ENCODE measurements around the gene ZNF592.

The ZNF592 gene

DNA sequence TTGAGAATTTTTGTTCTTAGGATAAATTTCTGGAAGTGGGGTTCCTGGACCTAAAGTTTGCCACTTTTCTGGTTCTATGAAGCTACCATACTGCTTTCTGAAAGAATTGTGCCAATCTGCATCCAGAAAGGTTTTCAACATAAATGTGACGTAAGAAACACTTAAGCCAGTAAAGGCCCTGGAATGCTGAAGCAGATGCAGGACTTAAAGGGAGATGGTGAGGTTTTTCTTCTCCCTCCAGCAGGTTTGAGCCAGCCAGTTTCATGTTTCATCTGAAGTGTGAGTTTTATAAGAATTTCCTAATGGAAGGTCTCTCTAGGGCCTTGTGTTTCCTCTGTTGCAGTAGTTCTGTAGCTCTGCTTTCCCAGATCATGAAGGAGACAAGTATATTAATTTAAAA, 33.1 kb downstream of the ZNF592 start:
- Histone ChIP-seq H3K4me1 (ENCODE audit: control insufficient read depth in 1 of 2, insufficient read depth in 2 of 2, low read length in 2 of 2) (peaks cover 0 to 17% of the 10 kb centered on the region in 2 donors), H3K9me3 (ENCODE audit: control insufficient read depth in 1 of 2, low read length in 2 of 2) (no peaks in the 10 kb centered on the region), H3K4me3 (ENCODE audit: low read depth in 1 of 2, low read length in 2 of 2) (no peak overlapping the region), H3K36me3 (ENCODE audit: control insufficient read depth in 1 of 2, insufficient read depth in 2 of 2, low read length in 2 of 2) (peaks cover 26 to 39% of the 10 kb centered on the region in 2 donors), H3K27ac (ENCODE audit: low read length) (no peak overlapping the region), H3K27me3 (ENCODE audit: low read depth, low read length) (no peaks in the 10 kb centered on the region)

DNA sequence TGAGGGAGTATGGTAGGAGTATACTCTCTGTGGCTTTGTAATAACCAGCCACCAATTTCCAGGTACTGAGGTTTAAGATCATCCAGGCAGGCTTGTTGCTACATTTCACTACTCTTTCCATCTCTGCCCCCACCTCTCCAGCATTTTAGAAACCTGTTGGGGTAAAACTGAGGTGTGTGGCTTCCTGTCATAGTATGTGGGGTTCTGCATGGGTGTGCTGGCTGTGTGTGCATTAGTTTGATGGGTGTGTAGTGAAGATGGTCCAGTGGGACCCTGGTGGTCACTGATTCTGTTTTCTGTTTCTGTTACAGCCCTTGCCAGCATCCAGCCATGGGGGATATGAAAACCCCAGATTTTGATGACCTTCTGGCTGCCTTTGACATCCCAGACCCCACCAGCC, 34.0 kb downstream of the ZNF592 start:
- peaks cover 0 to 19% of the 10 kb centered on the region in 2 donors for H3K4me1 ChIP-seq (ENCODE audit: control insufficient read depth in 1 of 2, insufficient read depth in 2 of 2, low read length in 2 of 2)
- no peak overlapping the region for H3K27ac ChIP-seq (ENCODE audit: low read length)
- no peaks in the 10 kb centered on the region for H3K9me3 ChIP-seq (ENCODE audit: control insufficient read depth in 1 of 2, low read length in 2 of 2)
- no peaks in the 10 kb centered on the region for H3K27me3 ChIP-seq (ENCODE audit: low read depth, low read length)
- no peak overlapping the region for H3K4me3 ChIP-seq (ENCODE audit: low read depth in 1 of 2, low read length in 2 of 2)
- H3K36me3 ChIP-seq (ENCODE audit: control insufficient read depth in 1 of 2, insufficient read depth in 2 of 2, low read length in 2 of 2): peaks cover 26 to 39% of the 10 kb centered on the region in 2 donors

DNA sequence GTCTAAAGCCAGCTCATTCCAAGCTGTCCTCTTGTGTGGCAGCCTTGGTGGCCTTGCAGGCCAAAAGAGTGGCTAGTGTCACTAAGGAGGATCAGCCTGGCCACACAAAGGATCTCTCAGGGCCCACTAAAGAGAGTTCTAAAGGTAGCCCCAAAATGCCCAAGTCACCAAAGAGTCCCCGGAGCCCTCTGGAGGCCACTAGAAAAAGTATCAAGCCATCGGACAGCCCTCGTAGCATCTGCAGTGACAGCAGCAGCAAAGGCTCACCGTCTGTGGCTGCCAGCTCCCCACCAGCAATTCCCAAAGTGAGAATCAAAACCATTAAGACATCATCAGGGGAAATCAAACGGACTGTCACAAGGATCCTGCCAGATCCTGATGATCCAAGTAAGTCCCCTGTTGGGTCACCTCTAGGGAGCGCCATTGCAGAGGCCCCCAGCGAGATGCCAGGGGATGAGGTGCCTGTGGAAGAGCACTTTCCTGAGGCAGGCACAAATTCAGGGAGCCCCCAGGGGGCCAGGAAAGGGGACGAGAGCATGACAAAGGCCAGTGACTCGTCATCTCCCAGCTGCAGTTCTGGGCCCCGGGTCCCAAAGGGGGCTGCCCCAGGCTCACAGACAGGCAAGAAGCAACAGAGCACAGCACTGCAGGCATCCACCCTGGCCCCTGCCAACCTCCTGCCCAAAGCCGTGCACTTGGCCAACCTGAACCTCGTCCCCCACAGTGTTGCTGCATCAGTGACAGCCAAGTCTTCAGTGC, 35.3 kb downstream of the ZNF592 start:
- Histone ChIP-seq H3K4me1 (ENCODE audit: control insufficient read depth in 1 of 2, insufficient read depth in 2 of 2, low read length in 2 of 2) (peaks cover 0 to 29% of the 10 kb centered on the region in 2 donors), H3K36me3 (ENCODE audit: control insufficient read depth in 1 of 2, insufficient read depth in 2 of 2, low read length in 2 of 2) (peaks cover 23 to 31% of the 10 kb centered on the region in 2 donors)

DNA sequence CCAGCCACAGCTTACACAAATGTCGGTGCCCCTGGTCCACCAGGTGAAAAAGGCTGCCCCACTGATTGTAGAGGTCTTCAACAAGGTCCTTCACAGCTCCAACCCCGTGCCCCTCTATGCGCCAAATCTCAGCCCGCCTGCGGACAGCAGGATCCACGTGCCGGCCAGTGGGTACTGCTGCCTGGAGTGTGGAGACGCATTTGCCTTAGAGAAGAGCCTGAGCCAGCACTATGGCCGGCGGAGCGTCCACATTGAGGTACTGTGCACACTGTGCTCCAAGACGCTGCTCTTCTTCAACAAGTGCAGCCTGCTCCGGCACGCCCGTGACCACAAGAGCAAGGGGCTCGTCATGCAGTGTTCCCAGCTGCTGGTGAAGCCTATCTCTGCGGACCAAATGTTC, 35.9 kb downstream of the ZNF592 start:
- no peak overlapping the region for H3K4me3 ChIP-seq (ENCODE audit: low read depth in 1 of 2, low read length in 2 of 2)
- no peaks in the 10 kb centered on the region for H3K9me3 ChIP-seq (ENCODE audit: control insufficient read depth in 1 of 2, low read length in 2 of 2)
- H3K27me3 ChIP-seq (ENCODE audit: low read depth, low read length): no peaks in the 10 kb centered on the region
- H3K4me1 ChIP-seq (ENCODE audit: control insufficient read depth in 1 of 2, insufficient read depth in 2 of 2, low read length in 2 of 2): peaks cover 0 to 29% of the 10 kb centered on the region in 2 donors
- H3K27ac ChIP-seq (ENCODE audit: low read length): no peak overlapping the region
- H3K36me3 ChIP-seq (ENCODE audit: control insufficient read depth in 1 of 2, insufficient read depth in 2 of 2, low read length in 2 of 2): peaks cover 23 to 31% of the 10 kb centered on the region in 2 donors

More for the DNA sequence above, 35.3 kb downstream of the ZNF592 start:
- Histone ChIP-seq H3K27ac (ENCODE audit: low read length) (no peak overlapping the region), H3K9me3 (ENCODE audit: control insufficient read depth in 1 of 2, low read length in 2 of 2) (no peaks in the 10 kb centered on the region), H3K4me3 (ENCODE audit: low read depth in 1 of 2, low read length in 2 of 2) (no peak overlapping the region), H3K27me3 (ENCODE audit: low read depth, low read length) (no peaks in the 10 kb centered on the region)

DNA sequence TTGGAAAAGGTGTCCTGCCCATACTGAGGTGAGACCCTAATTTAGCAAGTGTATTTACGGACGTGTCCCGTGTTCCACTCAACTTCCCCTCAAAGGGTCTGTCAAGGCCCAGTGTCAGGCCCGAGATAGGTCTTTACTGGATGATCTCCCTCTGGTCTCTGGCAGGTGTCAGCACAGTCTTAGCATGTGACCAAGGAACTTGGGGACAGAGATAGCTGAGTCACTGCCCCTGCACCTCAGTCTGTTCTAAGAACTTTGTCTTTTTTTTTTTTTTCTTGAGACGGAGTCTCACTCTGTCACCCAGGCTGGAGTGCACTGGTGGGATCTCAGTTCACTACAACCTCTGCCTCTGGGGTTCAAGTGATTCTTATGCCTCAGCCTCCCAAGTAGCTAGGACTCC, 36.7 kb downstream of the ZNF592 start:
- H3K27ac ChIP-seq (ENCODE audit: low read length): no peak overlapping the region
- H3K4me3 ChIP-seq (ENCODE audit: low read depth in 1 of 2, low read length in 2 of 2): no peak overlapping the region
- H3K4me1 ChIP-seq (ENCODE audit: control insufficient read depth in 1 of 2, insufficient read depth in 2 of 2, low read length in 2 of 2): peaks cover 0 to 29% of the 10 kb centered on the region in 2 donors
- no peaks in the 10 kb centered on the region for H3K27me3 ChIP-seq (ENCODE audit: low read depth, low read length)
- H3K9me3 ChIP-seq (ENCODE audit: control insufficient read depth in 1 of 2, low read length in 2 of 2): no peaks in the 10 kb centered on the region
- H3K36me3 ChIP-seq (ENCODE audit: control insufficient read depth in 1 of 2, insufficient read depth in 2 of 2, low read length in 2 of 2): peaks cover 23 to 31% of the 10 kb centered on the region in 2 donors

DNA sequence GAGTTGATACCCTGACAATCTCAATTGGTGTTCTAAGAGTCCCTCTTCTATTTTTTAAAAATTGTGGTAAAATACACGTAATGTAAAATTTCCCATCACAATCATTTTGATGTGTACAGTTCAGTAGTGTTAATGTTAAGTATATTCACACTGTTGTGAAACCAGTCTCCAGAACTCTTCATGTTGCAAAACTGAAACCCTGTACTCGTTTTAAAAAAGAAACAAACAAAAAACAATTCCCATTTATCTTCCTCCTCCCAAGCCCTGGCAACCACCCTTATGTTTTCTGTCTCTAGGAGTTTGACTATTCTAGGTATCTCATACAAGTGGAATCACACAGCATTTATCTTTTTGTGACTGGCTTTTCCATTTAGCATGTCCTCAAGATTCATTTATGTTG, 40.1 kb downstream of the ZNF592 start:
- Histone ChIP-seq H3K27me3 (ENCODE audit: low read depth, low read length) (no peaks in the 10 kb centered on the region), H3K27ac (ENCODE audit: low read length) (no peak overlapping the region), H3K36me3 (ENCODE audit: control insufficient read depth in 1 of 2, insufficient read depth in 2 of 2, low read length in 2 of 2) (peaks cover 35 to 43% of the 10 kb centered on the region in 2 donors)

DNA sequence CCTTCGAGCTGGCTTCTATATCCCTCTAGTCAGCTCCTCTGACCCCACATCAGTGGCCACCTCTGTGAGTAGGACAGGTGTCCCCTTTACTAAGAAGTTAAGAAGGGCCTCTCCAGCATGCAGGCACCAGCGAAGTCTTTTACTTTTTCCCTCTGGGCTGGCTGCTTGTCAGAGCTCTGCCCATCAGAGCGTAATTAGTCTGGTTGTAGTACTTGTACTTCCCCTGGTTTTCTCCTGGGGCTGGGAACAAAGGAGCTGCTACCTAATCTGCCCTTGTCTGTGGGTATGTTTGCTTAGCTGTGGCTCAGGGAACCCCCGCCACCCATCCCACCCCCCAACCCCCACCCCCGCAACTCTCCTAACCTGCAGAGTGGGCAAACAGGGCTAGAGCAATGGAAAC, 41.4 kb downstream of the ZNF592 start:
- Histone ChIP-seq H3K4me1 (ENCODE audit: control insufficient read depth in 1 of 2, insufficient read depth in 2 of 2, low read length in 2 of 2) (peaks cover 0 to 41% of the 10 kb centered on the region in 2 donors), H3K9me3 (ENCODE audit: control insufficient read depth in 1 of 2, low read length in 2 of 2) (no peaks in the 10 kb centered on the region), H3K27ac (ENCODE audit: low read length) (no peak overlapping the region), H3K4me3 (ENCODE audit: low read depth in 1 of 2, low read length in 2 of 2) (no peak overlapping the region), H3K36me3 (ENCODE audit: control insufficient read depth in 1 of 2, insufficient read depth in 2 of 2, low read length in 2 of 2) (peaks cover 22 to 34% of the 10 kb centered on the region in 2 donors), H3K27me3 (ENCODE audit: low read depth, low read length) (no peaks in the 10 kb centered on the region)

More for the DNA sequence above, 40.1 kb downstream of the ZNF592 start:
- peaks cover 0 to 43% of the 10 kb centered on the region in 2 donors for H3K4me1 ChIP-seq (ENCODE audit: control insufficient read depth in 1 of 2, insufficient read depth in 2 of 2, low read length in 2 of 2)
- no peaks in the 10 kb centered on the region for H3K9me3 ChIP-seq (ENCODE audit: control insufficient read depth in 1 of 2, low read length in 2 of 2)
- no peak overlapping the region for H3K4me3 ChIP-seq (ENCODE audit: low read depth in 1 of 2, low read length in 2 of 2)

DNA sequence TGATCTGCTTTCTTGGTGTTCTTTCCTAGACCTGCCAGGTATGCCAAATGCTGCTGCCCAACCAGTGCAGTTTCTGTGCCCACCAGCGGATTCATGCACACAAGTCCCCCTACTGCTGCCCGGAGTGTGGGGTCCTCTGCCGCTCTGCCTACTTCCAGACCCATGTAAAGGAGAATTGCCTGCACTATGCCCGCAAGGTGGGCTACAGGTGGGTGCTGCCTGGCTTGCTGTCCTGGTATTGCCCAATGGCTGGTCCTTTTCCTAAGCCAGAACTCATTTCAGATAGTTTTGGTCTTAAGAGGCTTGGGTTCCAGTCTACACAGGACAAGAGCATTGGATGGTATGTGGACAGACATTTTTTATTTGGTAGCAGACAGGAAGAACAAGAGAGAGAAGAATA, 42.3 kb downstream of the ZNF592 start:
- Histone ChIP-seq H3K9me3 (ENCODE audit: control insufficient read depth in 1 of 2, low read length in 2 of 2) (no peaks in the 10 kb centered on the region), H3K4me1 (ENCODE audit: control insufficient read depth in 1 of 2, insufficient read depth in 2 of 2, low read length in 2 of 2) (peaks cover 0 to 34% of the 10 kb centered on the region in 2 donors), H3K4me3 (ENCODE audit: low read depth in 1 of 2, low read length in 2 of 2) (no peak overlapping the region), H3K36me3 (ENCODE audit: control insufficient read depth in 1 of 2, insufficient read depth in 2 of 2, low read length in 2 of 2) (peaks cover 20 to 37% of the 10 kb centered on the region in 2 donors), H3K27ac (ENCODE audit: low read length) (no peak overlapping the region), H3K27me3 (ENCODE audit: low read depth, low read length) (no peaks in the 10 kb centered on the region)

DNA sequence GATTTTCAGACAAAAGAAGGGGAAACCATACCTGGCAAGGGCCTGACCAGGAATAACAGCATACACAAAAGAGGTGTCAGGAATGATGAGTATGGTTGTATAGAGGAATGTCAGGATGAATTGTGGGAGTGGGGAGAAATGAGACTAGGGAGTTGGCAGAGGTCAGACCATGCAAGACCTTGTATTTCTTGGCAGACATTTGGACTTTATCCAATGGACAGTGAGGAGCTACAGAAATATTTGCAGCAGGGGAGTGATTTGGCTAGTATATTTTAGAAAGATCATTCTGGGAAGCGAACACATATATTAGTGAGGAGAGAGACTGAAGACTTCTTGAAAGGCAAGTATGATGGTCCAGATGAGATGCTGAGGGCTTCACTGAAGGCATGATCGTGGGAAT, 43.4 kb downstream of the ZNF592 start:
- no peak overlapping the region for H3K27ac ChIP-seq (ENCODE audit: low read length)
- no peak overlapping the region for H3K4me3 ChIP-seq (ENCODE audit: low read depth in 1 of 2, low read length in 2 of 2)
- H3K9me3 ChIP-seq (ENCODE audit: control insufficient read depth in 1 of 2, low read length in 2 of 2): no peaks in the 10 kb centered on the region
- peaks cover 17 to 34% of the 10 kb centered on the region in 2 donors for H3K36me3 ChIP-seq (ENCODE audit: control insufficient read depth in 1 of 2, insufficient read depth in 2 of 2, low read length in 2 of 2)
- H3K4me1 ChIP-seq (ENCODE audit: control insufficient read depth in 1 of 2, insufficient read depth in 2 of 2, low read length in 2 of 2): peaks cover 0 to 26% of the 10 kb centered on the region in 2 donors
- no peaks in the 10 kb centered on the region for H3K27me3 ChIP-seq (ENCODE audit: low read depth, low read length)

DNA sequence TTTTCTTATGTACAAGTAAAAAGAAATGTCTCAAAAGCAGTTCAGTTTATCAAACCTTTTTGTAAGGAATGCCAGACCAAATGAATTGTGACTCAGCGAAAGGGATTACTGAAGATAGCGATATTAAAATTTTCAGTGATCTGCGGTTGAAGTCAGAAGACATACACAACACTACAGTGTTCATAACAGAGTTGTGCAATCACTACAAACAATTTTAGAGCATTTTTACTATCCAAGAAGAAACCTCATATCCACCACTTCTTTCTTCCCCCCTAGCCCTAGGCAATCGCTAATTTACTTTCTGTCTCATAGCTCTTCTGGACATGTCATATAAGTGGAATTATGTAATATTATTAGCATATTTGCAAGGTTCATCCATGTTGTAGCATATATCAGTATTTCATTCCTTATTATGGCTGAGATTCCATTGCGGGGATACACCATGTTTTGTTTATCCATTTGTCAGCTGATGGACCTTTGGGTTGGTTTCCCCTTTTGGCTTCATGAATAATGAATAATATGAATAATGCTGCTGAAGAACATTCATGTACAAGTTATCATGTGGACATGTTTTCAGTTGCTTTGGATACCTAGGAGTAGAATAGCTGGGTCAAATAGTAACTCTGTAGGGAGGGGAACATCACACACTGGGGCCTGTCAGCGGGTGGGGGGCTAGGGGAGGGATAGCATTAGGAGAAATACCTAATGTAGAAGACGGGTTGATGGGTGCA, 45.2 kb downstream of the ZNF592 start:
- Histone ChIP-seq H3K27me3 (ENCODE audit: low read depth, low read length) (no peaks in the 10 kb centered on the region), H3K9me3 (ENCODE audit: control insufficient read depth in 1 of 2, low read length in 2 of 2) (no peaks in the 10 kb centered on the region), H3K4me1 (ENCODE audit: control insufficient read depth in 1 of 2, insufficient read depth in 2 of 2, low read length in 2 of 2) (peaks cover 0 to 13% of the 10 kb centered on the region in 2 donors), H3K4me3 (ENCODE audit: low read depth in 1 of 2, low read length in 2 of 2) (no peak overlapping the region), H3K27ac (ENCODE audit: low read length) (no peak overlapping the region), H3K36me3 (ENCODE audit: control insufficient read depth in 1 of 2, insufficient read depth in 2 of 2, low read length in 2 of 2) (peaks cover 35 to 52% of the 10 kb centered on the region in 2 donors)

DNA sequence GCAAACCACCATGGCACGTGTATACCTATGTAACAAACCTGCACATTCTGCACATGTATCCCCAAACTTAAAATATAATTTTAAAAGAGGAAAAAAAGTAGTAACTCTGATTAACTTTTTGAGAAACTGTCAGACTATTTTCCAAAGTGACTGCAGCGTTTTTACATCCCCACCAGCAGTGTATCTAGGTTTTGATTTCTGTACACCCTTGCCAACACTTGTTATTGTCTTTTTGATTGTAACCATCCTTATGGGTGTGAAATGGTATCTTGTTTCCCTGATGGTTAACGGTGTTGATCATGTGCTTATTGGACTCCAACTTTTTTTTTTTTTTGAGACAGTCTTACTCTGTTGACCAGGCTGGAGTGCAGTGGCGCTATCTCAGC, 45.8 kb downstream of the ZNF592 start:
- Histone ChIP-seq H3K4me3 (ENCODE audit: low read depth in 1 of 2, low read length in 2 of 2) (no peak overlapping the region), H3K27me3 (ENCODE audit: low read depth, low read length) (no peaks in the 10 kb centered on the region), H3K9me3 (ENCODE audit: control insufficient read depth in 1 of 2, low read length in 2 of 2) (no peaks in the 10 kb centered on the region), H3K4me1 (ENCODE audit: control insufficient read depth in 1 of 2, insufficient read depth in 2 of 2, low read length in 2 of 2) (peaks cover 0 to 13% of the 10 kb centered on the region in 2 donors), H3K36me3 (ENCODE audit: control insufficient read depth in 1 of 2, insufficient read depth in 2 of 2, low read length in 2 of 2) (peaks cover 40 to 57% of the 10 kb centered on the region in 2 donors), H3K27ac (ENCODE audit: low read length) (no peak overlapping the region)

Measured in muscle layer of duodenum (tissue), 2 donors.